GM12864 (cell line): Measurements from ENCODE around the gene LSR.

Experiments
- DNase-seq: peaks from one replicate; pipeline ENCODE4 v3.0.0-alpha.2; 2011; ENCODE audit warnings: low read depth
- H3K4me3 ChIP-seq: 2 replicates; pipeline ENCODE4 v1.5.1; 2011; ENCODE audit warnings: mild to moderate bottlenecking, low read depth, low read length, control low read depth
- TF ChIP-seq, protein P1 (sequence below): IDR thresholded peaks from 2 replicates; pipeline ENCODE4 v1.5.1; 2011; ENCODE audit warnings: low read depth, mild to moderate bottlenecking, moderate library complexity, low read length, control low read depth, inconsistent platforms; ENCODE audit errors: missing control alignments

The LSR gene

DNA sequence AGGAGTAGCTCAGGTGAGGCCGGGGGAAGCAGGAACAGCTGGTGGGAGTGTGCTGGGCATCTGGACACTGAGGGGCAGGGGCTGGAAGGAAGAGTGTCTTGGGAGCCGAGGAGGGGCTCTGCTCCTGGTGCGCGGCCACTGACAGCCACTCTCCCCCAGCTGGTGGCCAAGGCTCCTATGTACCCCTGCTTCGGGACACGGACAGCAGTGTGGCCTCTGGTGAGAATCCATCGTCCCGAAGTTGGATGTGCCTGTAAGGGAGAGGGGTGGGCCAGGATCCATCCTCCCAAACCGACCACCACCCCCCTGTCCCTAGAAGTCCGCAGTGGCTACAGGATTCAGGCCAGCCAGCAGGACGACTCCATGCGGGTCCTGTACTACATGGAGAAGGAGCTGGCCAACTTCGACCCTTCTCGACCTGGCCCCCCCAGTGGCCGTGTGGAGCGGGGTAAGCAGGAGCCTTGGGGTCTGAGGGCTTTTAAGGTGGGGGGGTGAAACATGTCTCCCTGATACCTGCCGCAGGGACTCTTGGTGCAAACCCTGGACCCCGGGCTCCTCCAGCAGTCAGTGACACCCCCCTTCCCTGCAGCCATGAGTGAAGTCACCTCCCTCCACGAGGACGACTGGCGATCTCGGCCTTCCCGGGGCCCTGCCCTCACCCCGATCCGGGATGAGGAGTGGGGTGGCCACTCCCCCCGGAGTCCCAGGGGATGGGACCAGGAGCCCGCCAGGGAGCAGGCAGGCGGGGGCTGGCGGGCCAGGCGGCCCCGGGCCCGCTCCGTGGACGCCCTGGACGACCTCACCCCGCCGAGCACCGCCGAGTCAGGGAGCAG lies 17.9 kb downstream of the LSR start:
- TF ChIP-seq, protein P1, sequence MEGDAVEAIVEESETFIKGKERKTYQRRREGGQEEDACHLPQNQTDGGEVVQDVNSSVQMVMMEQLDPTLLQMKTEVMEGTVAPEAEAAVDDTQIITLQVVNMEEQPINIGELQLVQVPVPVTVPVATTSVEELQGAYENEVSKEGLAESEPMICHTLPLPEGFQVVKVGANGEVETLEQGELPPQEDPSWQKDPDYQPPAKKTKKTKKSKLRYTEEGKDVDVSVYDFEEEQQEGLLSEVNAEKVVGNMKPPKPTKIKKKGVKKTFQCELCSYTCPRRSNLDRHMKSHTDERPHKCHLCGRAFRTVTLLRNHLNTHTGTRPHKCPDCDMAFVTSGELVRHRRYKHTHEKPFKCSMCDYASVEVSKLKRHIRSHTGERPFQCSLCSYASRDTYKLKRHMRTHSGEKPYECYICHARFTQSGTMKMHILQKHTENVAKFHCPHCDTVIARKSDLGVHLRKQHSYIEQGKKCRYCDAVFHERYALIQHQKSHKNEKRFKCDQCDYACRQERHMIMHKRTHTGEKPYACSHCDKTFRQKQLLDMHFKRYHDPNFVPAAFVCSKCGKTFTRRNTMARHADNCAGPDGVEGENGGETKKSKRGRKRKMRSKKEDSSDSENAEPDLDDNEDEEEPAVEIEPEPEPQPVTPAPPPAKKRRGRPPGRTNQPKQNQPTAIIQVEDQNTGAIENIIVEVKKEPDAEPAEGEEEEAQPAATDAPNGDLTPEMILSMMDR, result no peak
- peak overlapping the region; percentile 87 for H3K4me3 ChIP-seq
- no peak for DNase-seq

DNA sequence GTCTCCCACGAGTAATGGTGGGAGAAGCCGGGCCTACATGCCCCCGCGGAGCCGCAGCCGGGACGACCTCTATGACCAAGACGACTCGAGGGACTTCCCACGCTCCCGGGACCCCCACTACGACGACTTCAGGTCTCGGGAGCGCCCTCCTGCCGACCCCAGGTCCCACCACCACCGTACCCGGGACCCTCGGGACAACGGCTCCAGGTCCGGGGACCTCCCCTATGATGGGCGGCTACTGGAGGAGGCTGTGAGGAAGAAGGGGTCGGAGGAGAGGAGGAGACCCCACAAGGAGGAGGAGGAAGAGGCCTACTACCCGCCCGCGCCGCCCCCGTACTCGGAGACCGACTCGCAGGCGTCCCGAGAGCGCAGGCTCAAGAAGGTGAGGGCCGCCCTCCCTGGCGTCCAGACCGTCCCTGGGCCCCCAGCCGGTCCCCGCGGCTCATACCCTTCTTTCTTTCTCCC lies 18.6 kb downstream of the LSR start:
- TF ChIP-seq, protein P1, result no peak
- DNase-seq, result no peak
- H3K4me3 ChIP-seq, result peak overlapping the region; percentile 87

- DNase-seq, result no peak
- TF ChIP-seq, protein P1, result no peak
- peak overlapping the region; percentile 87 for H3K4me3 ChIP-seq
Measured at GRCh38 chr19:35267818-35268535, 19.2 kb downstream of the LSR start.

DNA sequence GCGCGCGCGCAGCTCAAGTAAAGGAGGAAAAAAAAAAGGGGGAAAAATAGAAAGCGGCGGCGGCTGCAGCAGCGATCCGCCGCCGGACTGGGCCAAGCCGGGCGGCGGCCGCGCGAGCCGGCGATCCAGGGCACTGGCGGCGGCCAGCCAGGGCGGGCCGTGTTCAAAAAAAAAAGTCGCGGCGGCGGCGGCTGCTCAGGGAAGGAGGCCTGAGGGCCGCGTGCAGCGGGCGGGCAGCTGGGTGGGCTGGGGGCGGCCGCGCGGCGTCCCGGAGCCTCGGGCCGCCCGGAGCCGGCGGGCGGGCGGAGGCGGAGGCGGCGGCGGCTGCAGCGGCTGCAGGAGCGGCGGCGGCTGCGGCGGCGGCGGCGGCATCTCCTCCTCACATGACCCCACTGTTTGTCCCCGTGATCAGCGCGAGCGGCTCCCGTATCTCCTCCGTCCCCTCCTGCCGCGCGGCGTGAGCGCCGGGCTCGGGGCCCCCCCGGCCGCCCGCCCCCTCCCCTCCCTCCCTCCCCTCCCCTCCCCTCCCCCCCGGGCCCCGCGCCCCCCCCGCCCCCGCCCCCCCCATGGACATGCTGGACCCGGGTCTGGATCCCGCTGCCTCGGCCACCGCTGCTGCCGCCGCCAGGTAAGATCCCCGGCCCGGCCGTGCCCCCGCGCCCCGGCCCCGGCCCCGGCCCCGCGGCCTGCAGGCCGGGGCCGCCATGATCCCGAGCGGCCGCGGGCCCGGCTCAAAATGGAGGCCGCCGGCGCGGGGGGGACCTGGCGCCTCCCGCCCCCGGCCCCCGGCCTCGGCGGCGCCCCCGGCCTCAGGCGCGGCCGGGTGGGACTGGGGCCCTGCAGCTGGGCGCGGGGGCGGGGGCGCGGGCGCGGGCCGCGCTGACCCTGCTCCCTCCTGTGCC lies 20.0 kb downstream of the LSR start, which contains the start of gene USF2:
Gene USF2 (plus strand): TSS at position 427 of the 902 bp plus-strand sequence. CDS start 140 bp downstream, at position 567.
- TF ChIP-seq, protein P1, result no peak
- no peak for DNase-seq
- H3K4me3 ChIP-seq, result peak within 1 kb of the TSS; percentile 87

GRCh38 chr19:35269438-35270117 lies 20.8 kb downstream of the LSR start:
- TF ChIP-seq, protein P1, result peak; percentile 66
- H3K4me3 ChIP-seq, result peak overlapping the region; percentile 77
- DNase-seq, result peak; percentile 64

GRCh38 chr19:35270381-35270811 lies 21.6 kb downstream of the LSR start:
- TF ChIP-seq, protein P1, result no peak
- DNase-seq, result no peak
- no peak overlapping the region; the same call in 1 of the 2 replicates for H3K4me3 ChIP-seq
